HG03439 (cell line): ENCODE data around the gene AKAP13.
"Not testable (repeated sequence)": the region's sequence is repeated elsewhere in the genome, so short reads cannot be mapped to it uniquely, and the experiment has no call there.

Experiments used
- ATAC-seq: cut with Tn5 transposase; IDR thresholded peaks from one replicate; pipeline ENCODE4 v1.9.1; 2021; ENCODE audit warnings: mild to moderate bottlenecking, moderate library complexity; ENCODE audit not compliant: unreplicated experiment

Gene AKAP13

DNA sequence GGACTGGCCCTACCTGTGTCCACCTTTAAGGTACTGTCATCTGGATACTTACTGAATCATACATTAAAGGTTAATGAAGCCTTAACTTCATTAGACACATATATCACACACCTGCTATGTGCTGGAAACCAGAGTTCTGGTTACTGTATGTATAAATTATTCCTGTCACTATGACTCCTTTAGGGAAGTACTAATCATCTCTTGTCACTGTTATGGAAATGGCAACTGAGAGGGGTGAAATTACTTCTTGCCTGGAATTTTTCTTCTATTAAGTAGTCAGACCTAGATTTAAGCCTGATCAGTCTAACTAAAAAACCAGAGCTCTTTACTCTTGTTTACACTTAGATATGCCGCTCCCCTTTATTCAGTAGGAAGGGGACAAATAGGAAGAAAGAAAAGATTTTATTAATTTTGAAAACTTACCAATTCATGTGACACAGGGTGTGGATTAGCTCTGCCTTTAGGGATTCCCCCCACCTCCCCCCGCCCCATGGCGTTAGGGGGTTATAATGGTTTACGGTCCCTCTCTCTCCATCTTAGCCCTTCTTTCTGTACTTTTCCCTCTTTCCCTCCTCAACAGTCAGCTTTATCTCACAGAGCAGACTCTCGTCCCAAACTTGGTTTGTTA is 261.8 kb downstream of the AKAP13 start:
- no peak for ATAC-seq

- no peak for ATAC-seq
Measured at GRCh38 chr15:85642693-85643066, 262.3 kb downstream of the AKAP13 start.

- peak; percentile 78 for ATAC-seq
Measured at GRCh38 chr15:85646538-85647091, 266.2 kb downstream of the AKAP13 start.

- ATAC-seq = no peak
Measured at GRCh38 chr15:85649372-85649771, 269.0 kb downstream of the AKAP13 start.

DNA sequence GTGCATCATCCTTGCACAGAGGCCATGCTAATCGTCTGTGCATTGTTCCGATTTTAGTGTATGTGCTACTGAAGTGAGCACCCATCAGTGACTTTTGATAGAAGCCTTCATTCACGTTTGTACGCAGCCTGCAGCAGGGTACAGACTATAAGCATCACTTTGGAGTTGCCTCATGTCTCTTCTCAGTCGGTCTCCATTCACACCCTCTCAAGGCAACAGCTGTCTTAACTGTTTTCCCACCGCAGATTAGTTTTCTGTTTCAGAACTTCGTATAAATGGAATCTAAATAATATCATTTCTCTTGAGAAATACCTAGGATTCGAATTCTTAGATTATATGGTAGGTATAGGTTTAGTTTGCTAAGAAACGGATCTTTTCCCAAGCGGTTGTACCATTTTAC is 271.1 kb downstream of the AKAP13 start:
- no peak for ATAC-seq

- no peak for ATAC-seq
Measured at GRCh38 chr15:85652457-85652856, 272.1 kb downstream of the AKAP13 start.

GRCh38 chr15:85657132-85657531 is 276.7 kb downstream of the AKAP13 start:
- no peak for ATAC-seq

DNA sequence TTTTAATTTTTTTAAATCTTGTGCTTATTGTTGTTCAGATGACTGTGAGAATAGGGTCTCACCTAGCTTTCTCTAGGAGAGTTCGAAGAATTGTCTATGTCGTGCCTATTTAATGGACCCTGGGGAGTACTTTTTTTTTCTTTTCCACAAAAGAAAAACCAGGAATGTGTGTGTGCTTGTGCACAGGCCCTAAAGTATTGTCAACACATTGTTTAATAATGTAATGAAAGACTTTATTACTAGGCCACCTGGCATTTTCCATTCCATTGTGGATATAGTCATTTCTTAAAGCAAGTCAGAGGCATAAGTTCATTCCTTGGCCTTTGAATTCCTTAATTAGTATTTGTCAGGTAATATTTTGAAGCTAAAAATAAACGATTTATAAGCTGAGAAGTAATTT is 278.4 kb downstream of the AKAP13 start:
- no peak for ATAC-seq

- no peak for ATAC-seq
Measured at GRCh38 chr15:85661859-85662258, 281.5 kb downstream of the AKAP13 start.

DNA sequence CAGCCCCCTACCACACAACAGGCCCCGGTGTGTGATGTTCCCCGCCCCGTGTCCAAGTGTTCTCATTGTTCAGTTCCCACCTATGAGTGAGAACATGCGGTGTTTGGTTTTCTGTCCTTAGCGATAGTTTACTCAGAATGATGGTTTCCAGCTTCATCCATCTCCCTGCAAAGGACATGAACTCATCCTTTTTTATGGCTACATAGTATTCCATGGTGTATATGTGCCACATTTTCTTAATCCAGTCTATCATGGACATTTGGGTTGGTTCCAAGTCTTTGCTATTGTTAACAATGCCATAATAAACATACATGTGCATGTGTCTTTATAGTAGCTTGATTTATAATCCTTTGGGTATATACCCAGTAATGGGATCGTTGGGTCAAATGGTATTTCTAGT is 285.3 kb downstream of the AKAP13 start:
- ATAC-seq = not testable (repeated sequence)

DNA sequence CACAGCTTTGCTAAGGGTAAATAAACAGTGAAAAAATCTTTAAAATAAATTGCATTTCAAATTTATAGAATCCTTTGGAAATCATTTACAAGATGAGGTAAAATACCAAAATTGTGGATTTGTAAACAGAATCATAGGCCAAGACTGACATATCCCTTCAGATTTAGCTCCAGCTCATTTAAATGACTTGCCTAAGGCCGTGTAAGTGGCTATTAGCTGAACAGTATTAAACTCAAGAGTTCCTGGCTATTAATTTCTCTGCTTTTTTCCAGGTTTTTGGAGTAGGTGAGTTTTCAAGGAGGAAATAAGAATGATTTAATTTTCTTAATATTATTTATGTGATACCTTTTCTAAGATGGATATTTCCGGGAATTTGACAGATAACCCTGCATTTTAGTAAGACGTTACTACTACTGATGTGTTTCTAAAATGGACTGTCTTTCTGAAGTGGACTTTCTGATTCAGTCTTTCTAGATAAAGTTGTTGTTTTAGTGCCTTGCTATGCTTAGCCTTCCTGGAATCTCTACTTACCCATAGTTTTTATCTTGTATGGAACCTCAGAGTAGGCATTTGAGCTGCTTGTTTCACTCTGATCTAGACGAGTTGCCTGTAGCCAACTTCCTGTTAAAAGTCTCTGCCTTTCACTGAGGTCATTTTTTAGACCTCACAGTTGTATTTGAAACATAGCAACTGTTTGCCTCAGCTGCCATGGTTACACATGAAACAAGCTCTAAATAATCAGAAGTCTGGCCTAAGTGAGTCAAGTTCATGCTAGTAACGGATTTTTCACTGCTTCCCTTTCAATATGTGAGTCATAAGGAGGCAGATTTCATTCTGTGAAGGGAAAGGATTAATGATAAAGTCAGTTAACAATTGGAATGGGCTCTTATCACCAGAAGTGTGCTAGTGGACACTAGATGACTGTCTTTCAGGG is 287.4 kb downstream of the AKAP13 start:
- peak; percentile 84 for ATAC-seq

- no peak for ATAC-seq
Measured at GRCh38 chr15:85671156-85671555, 290.8 kb downstream of the AKAP13 start.

- no peak for ATAC-seq
Measured at GRCh38 chr15:85672332-85673084, 292.1 kb downstream of the AKAP13 start.

DNA sequence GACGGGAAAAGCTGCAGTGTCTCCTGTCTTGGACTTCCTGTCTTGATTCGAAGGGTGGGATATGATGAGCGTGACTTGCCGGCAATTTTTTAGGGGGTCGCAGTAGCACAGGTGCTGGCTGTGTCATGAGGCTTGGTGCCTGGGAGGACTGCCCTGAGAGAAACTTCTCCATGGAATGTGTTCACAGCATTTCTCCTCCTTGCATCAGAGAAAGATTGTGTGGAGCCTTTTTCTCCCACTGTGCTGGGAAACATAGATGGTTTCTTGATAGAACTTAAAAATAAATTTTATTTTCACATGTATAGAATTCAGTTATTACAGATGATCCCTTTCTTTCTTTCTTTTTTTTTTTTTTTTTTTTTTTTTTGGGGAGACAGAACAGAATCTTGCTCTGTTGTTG is 292.9 kb downstream of the AKAP13 start:
- ATAC-seq = no peak

GRCh38 chr15:85676342-85677098 is 296.1 kb downstream of the AKAP13 start:
- ATAC-seq = no peak

GRCh38 chr15:85679231-85679630 is 298.8 kb downstream of the AKAP13 start:
- ATAC-seq = no peak

GRCh38 chr15:85681386-85681785 is 301.0 kb downstream of the AKAP13 start:
- no peak for ATAC-seq

DNA sequence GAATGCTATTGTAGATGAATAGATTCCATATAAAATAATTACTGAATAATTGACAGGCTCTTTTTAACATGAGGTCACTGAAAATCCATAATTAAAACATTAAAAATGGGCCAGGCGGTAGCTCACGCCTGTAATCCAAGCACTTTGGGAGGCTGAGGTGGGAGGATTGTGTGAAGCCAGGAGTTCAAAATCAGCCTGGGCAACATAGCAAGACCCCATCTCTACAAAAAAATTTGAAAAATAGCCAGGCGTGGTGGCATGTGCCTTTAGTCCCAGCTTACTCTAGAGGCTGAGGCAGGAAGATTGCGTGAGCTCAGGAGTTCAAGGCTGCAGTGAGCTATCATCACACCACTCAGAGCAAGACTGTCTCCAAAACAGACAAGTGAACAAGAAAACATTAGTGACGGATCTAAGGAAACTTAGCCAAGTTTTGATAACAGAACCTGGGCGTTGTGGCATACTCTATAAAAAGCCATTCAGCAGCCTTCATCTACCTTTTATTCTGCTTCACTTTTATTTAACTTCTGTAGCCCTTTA is 303.8 kb downstream of the AKAP13 start:
- ATAC-seq = no peak

- ATAC-seq = no peak
Measured at GRCh38 chr15:85685356-85685755, 305.0 kb downstream of the AKAP13 start.

DNA sequence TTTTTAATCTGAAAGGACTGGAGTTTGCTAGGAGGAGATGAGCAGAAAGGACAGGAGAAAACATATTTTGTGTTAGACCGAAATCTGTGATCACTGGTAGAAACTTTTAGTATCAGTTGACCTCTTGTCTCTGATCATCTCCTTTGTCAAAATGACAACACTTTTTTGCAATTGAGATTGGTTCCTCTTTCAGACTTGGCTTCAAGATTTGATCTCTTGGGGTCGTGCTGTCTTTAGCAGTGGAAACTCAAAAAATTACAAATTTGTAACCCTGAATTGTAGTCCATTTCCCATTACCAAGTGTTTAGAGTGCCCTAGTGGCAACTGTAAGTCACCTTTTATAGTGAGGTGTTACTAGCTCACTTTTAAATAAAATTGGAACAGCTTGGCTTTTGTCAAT is 306.9 kb downstream of the AKAP13 start:
- no peak for ATAC-seq
